ENCODE results near the gene GAPDH. TPM values are rescaled to one million over a fixed set of nuclear protein-coding genes. Genes with fewer than 3 reads are reported as not detected.

Gene GAPDH
- total and polyA plus RNA-seq, 10 of the 15 experiments (the other 5 are each of a cell fraction or from before 2014, with no cell fraction given) = 5,606 to 14,240 (median 9,400) TPM

DNA sequence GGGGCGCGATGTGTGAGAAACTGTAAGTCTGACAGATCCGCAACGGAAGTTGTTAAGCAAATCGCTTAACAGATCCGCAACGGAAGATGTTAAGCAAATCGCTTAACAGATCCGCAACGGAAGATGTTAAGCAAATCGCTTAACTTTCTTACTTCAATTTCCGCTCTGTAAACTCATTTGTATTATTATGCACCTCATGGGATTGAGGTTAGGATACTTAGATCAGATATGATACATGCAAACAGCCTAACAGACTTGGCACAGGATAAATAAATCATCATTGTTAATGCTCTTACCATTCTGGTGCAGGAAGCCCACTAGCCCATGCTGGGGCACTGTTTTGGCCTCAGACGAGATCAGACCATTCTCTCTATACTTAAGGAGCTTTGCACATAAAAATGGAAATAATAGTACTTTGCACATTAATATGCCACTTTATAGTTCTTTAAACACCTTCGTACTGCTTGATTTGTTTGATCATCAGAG is 40.0 kb upstream of the GAPDH start (continued):
- TF ChIP-seq, protein P1, sequence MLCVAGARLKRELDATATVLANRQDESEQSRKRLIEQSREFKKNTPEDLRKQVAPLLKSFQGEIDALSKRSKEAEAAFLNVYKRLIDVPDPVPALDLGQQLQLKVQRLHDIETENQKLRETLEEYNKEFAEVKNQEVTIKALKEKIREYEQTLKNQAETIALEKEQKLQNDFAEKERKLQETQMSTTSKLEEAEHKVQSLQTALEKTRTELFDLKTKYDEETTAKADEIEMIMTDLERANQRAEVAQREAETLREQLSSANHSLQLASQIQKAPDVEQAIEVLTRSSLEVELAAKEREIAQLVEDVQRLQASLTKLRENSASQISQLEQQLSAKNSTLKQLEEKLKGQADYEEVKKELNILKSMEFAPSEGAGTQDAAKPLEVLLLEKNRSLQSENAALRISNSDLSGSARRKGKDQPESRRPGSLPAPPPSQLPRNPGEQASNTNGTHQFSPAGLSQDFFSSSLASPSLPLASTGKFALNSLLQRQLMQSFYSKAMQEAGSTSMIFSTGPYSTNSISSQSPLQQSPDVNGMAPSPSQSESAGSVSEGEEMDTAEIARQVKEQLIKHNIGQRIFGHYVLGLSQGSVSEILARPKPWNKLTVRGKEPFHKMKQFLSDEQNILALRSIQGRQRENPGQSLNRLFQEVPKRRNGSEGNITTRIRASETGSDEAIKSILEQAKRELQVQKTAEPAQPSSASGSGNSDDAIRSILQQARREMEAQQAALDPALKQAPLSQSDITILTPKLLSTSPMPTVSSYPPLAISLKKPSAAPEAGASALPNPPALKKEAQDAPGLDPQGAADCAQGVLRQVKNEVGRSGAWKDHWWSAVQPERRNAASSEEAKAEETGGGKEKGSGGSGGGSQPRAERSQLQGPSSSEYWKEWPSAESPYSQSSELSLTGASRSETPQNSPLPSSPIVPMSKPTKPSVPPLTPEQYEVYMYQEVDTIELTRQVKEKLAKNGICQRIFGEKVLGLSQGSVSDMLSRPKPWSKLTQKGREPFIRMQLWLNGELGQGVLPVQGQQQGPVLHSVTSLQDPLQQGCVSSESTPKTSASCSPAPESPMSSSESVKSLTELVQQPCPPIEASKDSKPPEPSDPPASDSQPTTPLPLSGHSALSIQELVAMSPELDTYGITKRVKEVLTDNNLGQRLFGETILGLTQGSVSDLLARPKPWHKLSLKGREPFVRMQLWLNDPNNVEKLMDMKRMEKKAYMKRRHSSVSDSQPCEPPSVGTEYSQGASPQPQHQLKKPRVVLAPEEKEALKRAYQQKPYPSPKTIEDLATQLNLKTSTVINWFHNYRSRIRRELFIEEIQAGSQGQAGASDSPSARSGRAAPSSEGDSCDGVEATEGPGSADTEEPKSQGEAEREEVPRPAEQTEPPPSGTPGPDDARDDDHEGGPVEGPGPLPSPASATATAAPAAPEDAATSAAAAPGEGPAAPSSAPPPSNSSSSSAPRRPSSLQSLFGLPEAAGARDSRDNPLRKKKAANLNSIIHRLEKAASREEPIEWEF (IDR thresholded peaks at IDR 0.05; ENCODE audit: insufficient replicate concordance, low read depth, low read length) = no peak
- TF ChIP-seq JUNB (IDR thresholded peaks at IDR 0.05) (no peak), SIX5 (IDR thresholded peaks at IDR 0.05; ENCODE audit: low read depth, low read length, severe bottlenecking) (no peak), GABPA (IDR thresholded peaks at IDR 0.05; ENCODE audit: low read depth) (0 out of 2 replicates have a peak, but pooled peaks have one; percentile 1), NR2C2 (IDR thresholded peaks at IDR 0.05; ENCODE audit: borderline replicate concordance, control insufficient read depth, insufficient read length, low read depth) (no peak), BACH1 (IDR thresholded peaks at IDR 0.05; ENCODE audit: borderline replicate concordance) (no peak; the same call in 1 of the 2 replicates)
- TF ChIP-seq, protein P2, sequence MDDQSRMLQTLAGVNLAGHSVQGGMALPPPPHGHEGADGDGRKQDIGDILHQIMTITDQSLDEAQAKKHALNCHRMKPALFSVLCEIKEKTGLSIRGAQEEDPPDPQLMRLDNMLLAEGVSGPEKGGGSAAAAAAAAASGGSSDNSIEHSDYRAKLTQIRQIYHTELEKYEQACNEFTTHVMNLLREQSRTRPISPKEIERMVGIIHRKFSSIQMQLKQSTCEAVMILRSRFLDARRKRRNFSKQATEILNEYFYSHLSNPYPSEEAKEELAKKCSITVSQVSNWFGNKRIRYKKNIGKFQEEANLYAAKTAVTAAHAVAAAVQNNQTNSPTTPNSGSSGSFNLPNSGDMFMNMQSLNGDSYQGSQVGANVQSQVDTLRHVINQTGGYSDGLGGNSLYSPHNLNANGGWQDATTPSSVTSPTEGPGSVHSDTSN (IDR thresholded peaks at IDR 0.05; ENCODE audit: insufficient replicate concordance, low read depth, low read length) = no peak
- TF ChIP-seq, protein P3, sequence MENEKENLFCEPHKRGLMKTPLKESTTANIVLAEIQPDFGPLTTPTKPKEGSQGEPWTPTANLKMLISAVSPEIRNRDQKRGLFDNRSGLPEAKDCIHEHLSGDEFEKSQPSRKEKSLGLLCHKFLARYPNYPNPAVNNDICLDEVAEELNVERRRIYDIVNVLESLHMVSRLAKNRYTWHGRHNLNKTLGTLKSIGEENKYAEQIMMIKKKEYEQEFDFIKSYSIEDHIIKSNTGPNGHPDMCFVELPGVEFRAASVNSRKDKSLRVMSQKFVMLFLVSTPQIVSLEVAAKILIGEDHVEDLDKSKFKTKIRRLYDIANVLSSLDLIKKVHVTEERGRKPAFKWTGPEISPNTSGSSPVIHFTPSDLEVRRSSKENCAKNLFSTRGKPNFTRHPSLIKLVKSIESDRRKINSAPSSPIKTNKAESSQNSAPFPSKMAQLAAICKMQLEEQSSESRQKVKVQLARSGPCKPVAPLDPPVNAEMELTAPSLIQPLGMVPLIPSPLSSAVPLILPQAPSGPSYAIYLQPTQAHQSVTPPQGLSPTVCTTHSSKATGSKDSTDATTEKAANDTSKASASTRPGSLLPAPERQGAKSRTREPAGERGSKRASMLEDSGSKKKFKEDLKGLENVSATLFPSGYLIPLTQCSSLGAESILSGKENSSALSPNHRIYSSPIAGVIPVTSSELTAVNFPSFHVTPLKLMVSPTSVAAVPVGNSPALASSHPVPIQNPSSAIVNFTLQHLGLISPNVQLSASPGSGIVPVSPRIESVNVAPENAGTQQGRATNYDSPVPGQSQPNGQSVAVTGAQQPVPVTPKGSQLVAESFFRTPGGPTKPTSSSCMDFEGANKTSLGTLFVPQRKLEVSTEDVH (IDR thresholded peaks at IDR 0.05; ENCODE audit: low read depth, partially characterized antibody) = peak; percentile 30
